Heart left ventricle (tissue), 16 donors: Measurements from ENCODE around the gene CRIP2. TPM values are rescaled to one million over a fixed set of nuclear protein-coding genes. Genes with fewer than 3 reads are reported as not detected.

Experiments used
- ATAC-seq, 4 donors: fragments of 200-7000 bp; cut with Tn5 transposase; one replicate each; pipeline ENCODE4 v1.9.1; 2020 to 2022; ENCODE audit warnings: moderate library complexity in 4 of 4, mild to moderate bottlenecking in 3 of 4, moderate number of reproducible peaks in 1 of 4
- DNase-seq, 5 donors: peaks; one replicate each; pipeline ENCODE4 v3.0.0-alpha.2; 2020
- H3K27ac ChIP-seq, 12 donors: fragments of 200-600 bp; sonication (generic) in 4 of 12; one replicate each; pipeline versions ENCODE4 v1.5.0 to v1.8.0; 2016 to 2022; ENCODE audit warnings: mild to moderate bottlenecking in 2 of 12
- H3K27me3 ChIP-seq, 9 donors: fragments of 200-600 bp; sonication (generic) in 2 of 9; one replicate each; pipeline versions ENCODE4 v1.5.1 to v1.8.0; 2016 to 2022; ENCODE audit warnings: mild to moderate bottlenecking in 3 of 9
- H3K36me3 ChIP-seq, 9 donors: fragments of 200-600 bp; sonication (generic) in 2 of 9; one replicate each; pipeline versions ENCODE4 v1.5.0 to v1.8.0; 2018 to 2022; ENCODE audit warnings: mild to moderate bottlenecking in 2 of 9
- H3K4me1 ChIP-seq, 12 donors: fragments of 200-600 bp; sonication (generic) in 4 of 12; one replicate each; pipeline versions ENCODE4 v1.5.0 to v1.8.0; 2016 to 2022; ENCODE audit warnings: mild to moderate bottlenecking in 3 of 12
- H3K4me3 ChIP-seq, 12 donors: fragments of 200-600 bp; sonication (generic) in 4 of 12; one replicate each; pipeline versions ENCODE4 v1.5.0 to v1.8.0; 2017 to 2022; ENCODE audit warnings: mild to moderate bottlenecking in 9 of 12, moderate library complexity in 4 of 12
- H3K9me3 ChIP-seq, 12 donors: fragments of 200-600 bp; sonication (generic) in 4 of 12; one replicate each; pipeline versions ENCODE4 v1.5.0 to v1.8.0; 2016 to 2022; ENCODE audit warnings: mild to moderate bottlenecking in 1 of 12
- POLR2A ChIP-seq, 2 donors: fragments of 450-650 bp; IDR thresholded peaks; one replicate each; pipeline ENCODE4 v1.6.1; 2017; ENCODE audit warnings: antibody characterized with exemption in 2 of 2, mild to moderate bottlenecking in 2 of 2, moderate library complexity in 2 of 2
- WGBS, 4 donors: extraction: QIAGEN DNeasy Blood & Tissue Kit in 2 of 4; methylation state at CpG; one replicate each; pipeline versions ENCODE4 v1.1.5 to v1.1.7; 2013 to 2018; 5-methylcytosine and 5-hydroxymethylcytosine counted together
- intact Hi-C, 10 donors: fragments of 100-400 bp; cut with DNase I; formaldehyde crosslinking; loops; one replicate each; pipeline versions ENCODE4 v1.11.1 to v1.14.2; 2022
- polyA plus RNA-seq, 2 donors: library from polyadenylated mRNA; stranded (reverse); fragments of 200-250 nt; gene quantifications; one replicate each; pipeline ENCODE4 v1.2.3, GENCODE V29; 2013
- total RNA-seq, 9 donors: library from RNA; depleted of rRNA in 2 of 9; stranded (reverse); fragments of >200 nt in 2 of 9; fragmentation: NEBNext Ultra II Directional in 3 of 9; extraction: Animal tissue kit (Norgen Biotek cat#: 25700) in 3 of 9; gene quantifications; one replicate each; pipeline versions ENCODE4 v1.1.0 to v1.2.4, GENCODE V29; 2016 to 2023
- TF ChIP-seq, protein P1 (sequence below), 12 donors: fragments of 200-600 bp; sonication (generic) in 4 of 12; IDR thresholded peaks; one replicate each; pipeline versions ENCODE4 v1.5.0 to v1.8.0; 2018 to 2022; ENCODE audit warnings: antibody characterized with exemption in 12 of 12, mild to moderate bottlenecking in 5 of 12
- donor health status: ischemic (EF 13 %, LVEDD 7.1; RV severe dilation, severe dysfunction).
- donor health status: healthy with polysubstance abuse.
- donor health status: DM: no; HTN: yes; CAD: no.
- donor health status: DM: no; HTN: no; CAD: no.
- donor health status: ischemic (EF 25% LVEDD 6.9; RV normal size, moderate dysfunction).
- donor health status: ischemic (EF 25% LVEDD 5.7; RV mildly dilated, moderate dysfunction).
- donor health status: healthy.
- donor health status: DM: yes; HTN: yes; CAD: no.
- donor health status: ischemic (EF 35%, LVEDD 5.7; RV mildly dilated, moderate dysfunction).
- donor health status: nonischemic (EF 11% LVEDD 7.7; RV severe dilation, severe dysfunction).
- donor health status: DM: yes; HTN: yes; CAD: no.
- donor health status: PGD.
- donor health status: ischemic (EF 29% LVEDD 5.4; RV normal size, mild dysfunction).
- donor health status: nonischemic (EF 23%, LVEDD 6.1; RV moderate dilation, normal function).

CRIP2 gene
- total and polyA plus RNA-seq, 11 donors: 695 to 1,715 (median 851) TPM

DNA sequence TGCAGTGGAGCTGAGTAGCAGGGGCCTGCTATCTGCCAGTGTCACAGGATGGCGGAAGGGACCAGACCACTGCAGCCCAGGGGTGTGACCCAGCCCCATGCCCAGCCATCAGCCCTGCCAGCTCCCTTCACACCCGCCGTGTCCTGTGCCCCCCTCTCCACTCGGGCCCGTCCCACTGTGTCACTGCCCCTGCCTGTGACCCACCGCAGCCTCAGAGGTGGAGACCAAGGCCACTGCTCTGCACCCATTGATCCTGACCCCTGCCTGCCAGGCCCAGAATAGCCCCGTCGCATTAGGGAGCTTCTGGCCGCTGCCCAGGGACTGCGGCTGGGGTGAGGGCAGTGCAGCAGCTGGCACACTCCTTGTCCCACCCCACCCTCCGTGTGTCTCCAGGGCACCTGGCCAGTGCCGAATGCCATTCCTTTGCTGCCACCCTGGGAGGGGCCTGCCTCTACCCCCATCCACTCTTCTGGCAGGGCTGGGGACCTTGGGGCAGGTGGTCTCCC is 2.1 kb upstream of the CRIP2 start:
- 42 to 54% (median 52%) methylated on average over 10 to 12 of the region's 12 CpGs; no CpG with 5 or more reads in 1 of the 4 donors for WGBS, 4 donors
- ATAC-seq (peak; percentile 33 to 46 (median 36)), DNase-seq (peak; percentile 82 to 93 (median 88))
- Histone ChIP-seq H3K4me3 (peak overlapping the region in 5 of 12 donors; percentile 57 to 100 (median 72)), H3K9me3 (no peaks in the 10 kb centered on the region), H3K27ac (peak overlapping the region; percentile 87 to 100 (median 97)), H3K27me3 (peaks cover 0 to 26% (median 0%) of the 10 kb centered on the region in 9 donors), H3K4me1 (peaks cover 0 to 82% (median 70%) of the 10 kb centered on the region in 12 donors), H3K36me3 (peaks cover 0 to 11% (median 3%) of the 10 kb centered on the region in 9 donors)
- TF ChIP-seq, protein P1, sequence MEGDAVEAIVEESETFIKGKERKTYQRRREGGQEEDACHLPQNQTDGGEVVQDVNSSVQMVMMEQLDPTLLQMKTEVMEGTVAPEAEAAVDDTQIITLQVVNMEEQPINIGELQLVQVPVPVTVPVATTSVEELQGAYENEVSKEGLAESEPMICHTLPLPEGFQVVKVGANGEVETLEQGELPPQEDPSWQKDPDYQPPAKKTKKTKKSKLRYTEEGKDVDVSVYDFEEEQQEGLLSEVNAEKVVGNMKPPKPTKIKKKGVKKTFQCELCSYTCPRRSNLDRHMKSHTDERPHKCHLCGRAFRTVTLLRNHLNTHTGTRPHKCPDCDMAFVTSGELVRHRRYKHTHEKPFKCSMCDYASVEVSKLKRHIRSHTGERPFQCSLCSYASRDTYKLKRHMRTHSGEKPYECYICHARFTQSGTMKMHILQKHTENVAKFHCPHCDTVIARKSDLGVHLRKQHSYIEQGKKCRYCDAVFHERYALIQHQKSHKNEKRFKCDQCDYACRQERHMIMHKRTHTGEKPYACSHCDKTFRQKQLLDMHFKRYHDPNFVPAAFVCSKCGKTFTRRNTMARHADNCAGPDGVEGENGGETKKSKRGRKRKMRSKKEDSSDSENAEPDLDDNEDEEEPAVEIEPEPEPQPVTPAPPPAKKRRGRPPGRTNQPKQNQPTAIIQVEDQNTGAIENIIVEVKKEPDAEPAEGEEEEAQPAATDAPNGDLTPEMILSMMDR (IDR thresholded peaks at IDR 0.05): peak in 8 of 12 donors; percentile 5 to 51 (median 26)
- TF ChIP-seq POLR2A (IDR thresholded peaks at IDR 0.05): no peak
- intact Hi-C loops: no loop called here

DNA sequence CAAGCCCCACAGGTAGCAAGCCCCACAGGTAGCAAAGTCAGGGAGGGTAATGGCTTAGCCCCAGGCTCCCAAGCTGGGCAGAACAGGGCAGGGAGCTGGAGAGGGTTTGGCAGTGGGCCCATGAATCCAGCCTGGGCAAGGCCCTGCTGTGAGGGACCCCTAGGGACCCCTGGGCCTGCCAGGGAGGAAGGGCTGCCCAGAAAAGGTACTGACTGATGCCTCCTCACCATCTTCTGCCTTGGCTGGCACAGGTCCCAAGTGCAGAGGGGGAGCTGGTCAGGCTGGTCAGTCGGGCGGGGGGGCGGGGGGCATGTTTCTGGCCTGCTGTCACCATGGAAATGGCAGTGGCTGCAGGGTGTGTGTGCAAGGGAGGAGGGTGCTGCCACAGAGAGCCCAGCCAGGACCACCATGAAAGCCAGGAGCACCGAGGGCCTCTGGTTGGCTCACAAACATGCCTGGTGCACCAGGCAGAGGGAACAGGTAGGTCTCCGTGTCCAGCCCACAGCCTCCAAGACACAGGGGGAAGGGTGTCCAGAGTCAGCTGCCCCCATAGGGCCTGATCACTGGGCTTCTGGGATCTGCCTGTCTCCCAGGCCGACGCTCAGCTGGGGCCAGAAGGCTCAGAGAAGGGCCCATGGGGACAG is 1.5 kb upstream of the CRIP2 start:
- peaks cover 0 to 10% (median 3%) of the 10 kb centered on the region in 9 donors for H3K36me3 ChIP-seq
- peaks cover 0 to 80% (median 65%) of the 10 kb centered on the region in 12 donors for H3K4me1 ChIP-seq
- H3K27ac ChIP-seq: peak overlapping the region; percentile 87 to 100 (median 97)
- DNase-seq (peak in 3 of 5 donors; percentile 57 to 71 (median 57)), ATAC-seq (no peak)
- H3K27me3 ChIP-seq: peaks cover 0 to 26% (median 0%) of the 10 kb centered on the region in 9 donors
- 19 to 29% (median 26%) methylated on average over 4 to 7 of the region's 7 CpGs for WGBS, 4 donors
- intact Hi-C loops: no loop called here
- TF ChIP-seq, protein P1 (IDR thresholded peaks at IDR 0.05): no peak
- TF ChIP-seq POLR2A (IDR thresholded peaks at IDR 0.05): no peak
- no peaks in the 10 kb centered on the region for H3K9me3 ChIP-seq
- peak overlapping the region in 11 of 12 donors; percentile 43 to 100 (median 72) for H3K4me3 ChIP-seq

DNA sequence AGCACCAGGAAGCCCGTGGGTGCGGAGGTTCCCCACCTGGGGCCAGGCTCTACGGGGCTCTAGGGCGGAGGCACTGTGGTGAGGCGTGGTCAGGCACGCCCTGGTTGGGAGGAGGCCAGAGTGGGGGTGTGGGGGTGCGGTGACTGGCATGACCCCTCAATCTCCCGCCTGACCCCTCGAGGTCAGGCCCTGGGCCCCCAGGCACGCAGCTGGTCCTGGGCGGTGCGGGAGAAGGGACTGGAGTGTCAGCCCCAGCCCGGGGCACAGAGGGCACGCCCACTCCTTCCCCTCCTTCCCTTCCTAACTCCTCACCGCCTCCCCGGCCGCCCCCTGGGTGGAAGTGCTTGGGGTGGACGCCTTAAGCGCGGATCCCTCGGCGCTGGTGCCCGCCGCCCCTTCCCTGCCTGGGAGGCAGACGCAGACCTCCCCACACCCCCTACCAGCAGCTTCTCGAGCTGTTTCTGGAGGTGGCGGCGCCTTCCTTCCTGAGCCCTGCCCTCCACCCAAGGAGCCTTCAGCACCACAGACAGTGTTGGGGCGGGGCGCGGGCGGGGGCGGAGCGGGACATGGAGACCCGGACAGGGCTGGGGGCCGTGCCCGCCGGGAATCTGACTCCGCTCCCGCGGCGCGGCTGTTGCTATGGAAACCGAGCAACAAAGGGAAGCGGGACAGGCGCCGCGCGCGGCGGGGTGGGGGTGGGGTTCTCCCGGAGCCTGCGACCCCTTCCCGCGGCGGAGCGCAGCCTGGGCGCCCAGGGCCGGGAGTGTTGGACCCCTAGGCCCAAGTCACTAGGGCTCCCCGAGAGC is 741 bp upstream of the CRIP2 start:
- peaks cover 0 to 80% (median 60%) of the 10 kb centered on the region in 12 donors for H3K4me1 ChIP-seq
- TF ChIP-seq, protein P1 (IDR thresholded peaks at IDR 0.05): no peak
- TF ChIP-seq POLR2A (IDR thresholded peaks at IDR 0.05): peak in 1 of 2 donors; percentile 39

More for the DNA sequence above, 741 bp upstream of the CRIP2 start:
- ATAC-seq (peak; percentile 19 to 53 (median 50)), DNase-seq (peak; percentile 97 to 99 (median 98))
- WGBS, 4 donors: 1 to 5% (median 3%) methylated on average over 14 to 60 of the region's 60 CpGs
- Histone ChIP-seq H3K36me3 (peaks cover 0 to 16% (median 7%) of the 10 kb centered on the region in 9 donors), H3K9me3 (no peaks in the 10 kb centered on the region), H3K27me3 (peaks cover 0 to 26% (median 0%) of the 10 kb centered on the region in 9 donors), H3K27ac (peak overlapping the region; percentile 87 to 100 (median 97)), H3K4me3 (peak overlapping the region; percentile 43 to 100 (median 71))
- intact Hi-C loops: loop anchor here in 2 of 10 donors (2.0 kb wide), 2 partner anchors 15 to 277 kb away; no protein-coding TSS in a partner anchor
